Heart right ventricle (tissue), 16 donors: ENCODE data around the gene C8G. TPM values are rescaled to one million over a fixed set of nuclear protein-coding genes. Genes with fewer than 3 reads are reported as not detected.

Experiments used
- ATAC-seq, 8 donors: fragments of 200-7000 bp; cut with Tn5 transposase; one replicate each; pipeline ENCODE4 v1.9.1; 2020; ENCODE audit warnings: mild to moderate bottlenecking in 8 of 8, moderate library complexity in 8 of 8, moderate number of reproducible peaks in 1 of 8
- DNase-seq, 2 donors: peaks; one replicate each; pipeline ENCODE4 v3.0.0-alpha.2; 2020
- H3K27ac ChIP-seq, 10 donors: fragments of 200-600 bp; sonication (generic) in 2 of 10; one replicate each; pipeline versions ENCODE4 v1.5.0 to v1.8.0; 2020 to 2022; ENCODE audit warnings: mild to moderate bottlenecking in 3 of 10
- H3K27me3 ChIP-seq, 7 donors: fragments of 200-600 bp; one replicate each; pipeline ENCODE4 v1.8.0; 2021 to 2022; ENCODE audit warnings: mild to moderate bottlenecking in 2 of 7
- H3K36me3 ChIP-seq, 9 donors: fragments of 200-600 bp; sonication (generic) in 1 of 9; one replicate each; pipeline versions ENCODE4 v1.5.0 to v1.8.0; 2020 to 2022; ENCODE audit warnings: mild to moderate bottlenecking in 2 of 9
- H3K4me1 ChIP-seq, 9 donors: fragments of 200-600 bp; sonication (generic) in 1 of 9; one replicate each; pipeline versions ENCODE4 v1.5.0 to v1.8.0; 2020 to 2022; ENCODE audit warnings: mild to moderate bottlenecking in 4 of 9
- H3K4me3 ChIP-seq, 10 donors: fragments of 200-600 bp; sonication (generic) in 2 of 10; one replicate each; pipeline versions ENCODE4 v1.5.0 to v1.8.0; 2020 to 2022; ENCODE audit warnings: mild to moderate bottlenecking in 7 of 10, moderate library complexity in 2 of 10
- H3K9me3 ChIP-seq, 11 donors: fragments of 200-600 bp in 10 of 11; sonication (generic) in 2 of 11; one replicate each; pipeline versions ENCODE4 v1.5.0 to v1.8.0; 2013 to 2022; ENCODE audit warnings: mild to moderate bottlenecking in 2 of 11, control low read depth in 1 of 11, moderate library complexity in 1 of 11
- WGBS, 2 donors: extraction: QIAGEN DNeasy Blood & Tissue Kit; methylation state at CpG; one replicate each; pipeline ENCODE4 v1.1.7; 2013; ENCODE audit warnings: inconsistent platforms in 1 of 2; 5-methylcytosine and 5-hydroxymethylcytosine counted together
- intact Hi-C, 10 donors: fragments of 100-400 bp; cut with DNase I; formaldehyde crosslinking; loops; one replicate each; pipeline versions ENCODE4 v1.11.1 to v1.14.2; 2022
- polyA plus RNA-seq, 2 donors: library from polyadenylated mRNA; stranded (reverse); fragments of 200-250 nt; gene quantifications; one replicate each; pipeline ENCODE4 v1.2.3, GENCODE V29; 2013
- total RNA-seq, 10 donors: library from RNA; stranded (reverse); fragmentation: NEBNext Ultra II Directional in 3 of 10; extraction: Animal tissue kit (Norgen Biotek cat#: 25700) in 3 of 10; gene quantifications; one replicate each; pipeline versions ENCODE4 v1.2.1 to v1.2.4, GENCODE V29; 2021 to 2023
- TF ChIP-seq, protein P1 (sequence below), 9 donors: fragments of 200-600 bp; sonication (generic) in 2 of 9; IDR thresholded peaks; one replicate each; pipeline versions ENCODE4 v1.5.0 to v1.8.0; 2021 to 2022; ENCODE audit warnings: antibody characterized with exemption in 9 of 9, mild to moderate bottlenecking in 5 of 9, moderate library complexity in 1 of 9
- donor health status: Arrhythmogenic right ventricular cardiomyopathy.
- donor health status: ischemic (EF 13 %, LVEDD 7.1; RV severe dilation, severe dysfunction).
- donor health status: healthy with polysubstance abuse.
- donor health status: DM: no; HTN: yes; CAD: no.
- donor health status: DM: no; HTN: no; CAD: no.
- donor health status: ischemic (EF 25% LVEDD 6.9; RV normal size, moderate dysfunction).
- donor health status: ischemic (EF 25% LVEDD 5.7; RV mildly dilated, moderate dysfunction).
- donor health status: healthy.
- donor health status: DM: yes; HTN: yes; CAD: no.
- donor health status: Ischemic cardiomyopathy.
- donor health status: ischemic (EF 35%, LVEDD 5.7; RV mildly dilated, moderate dysfunction).
- donor health status: nonischemic (EF 11% LVEDD 7.7; RV severe dilation, severe dysfunction).
- donor health status: DM: yes; HTN: yes; CAD: no.
- donor health status: PGD.
- donor health status: ischemic (EF 29% LVEDD 5.4; RV normal size, mild dysfunction).
- donor health status: nonischemic (EF 23%, LVEDD 6.1; RV moderate dilation, normal function).

C8G gene
- total and polyA plus RNA-seq, 12 donors = 1.2 to 10.0 (median 2.2) TPM

DNA sequence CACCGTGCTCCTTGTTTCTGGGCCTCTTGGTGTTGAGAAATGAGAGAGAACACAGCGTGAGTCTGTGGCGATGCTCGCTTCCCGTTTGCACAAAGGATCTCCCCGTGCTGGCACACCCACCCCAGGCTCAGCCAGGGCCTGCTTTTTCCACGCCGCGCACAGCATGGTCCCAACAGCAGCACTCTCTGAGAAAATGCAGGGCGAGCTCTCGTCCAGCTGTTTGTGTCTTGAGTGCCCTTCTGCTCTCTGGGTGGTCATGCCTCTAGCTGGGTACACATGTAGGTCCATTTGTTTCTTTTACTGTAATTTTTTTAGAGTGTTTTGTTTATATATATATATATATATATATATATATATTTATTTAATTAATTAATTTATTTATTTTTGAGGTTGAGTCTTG is 27.1 kb upstream of the C8G start:
- H3K4me1 ChIP-seq = peaks cover 5 to 19% (median 10%) of the 10 kb centered on the region in 9 donors
- 81 to 90% methylated on average over 11 of the region's 11 CpGs for WGBS, 2 donors
- intact Hi-C loops = no loop called here
- H3K4me3 ChIP-seq = no peak overlapping the region
- ATAC-seq (no peak), DNase-seq (no peak)
- no peak overlapping the region for H3K27ac ChIP-seq
- H3K27me3 ChIP-seq = no peaks in the 10 kb centered on the region
- peaks cover 0 to 90% (median 29%) of the 10 kb centered on the region in 9 donors for H3K36me3 ChIP-seq
- TF ChIP-seq, protein P1, sequence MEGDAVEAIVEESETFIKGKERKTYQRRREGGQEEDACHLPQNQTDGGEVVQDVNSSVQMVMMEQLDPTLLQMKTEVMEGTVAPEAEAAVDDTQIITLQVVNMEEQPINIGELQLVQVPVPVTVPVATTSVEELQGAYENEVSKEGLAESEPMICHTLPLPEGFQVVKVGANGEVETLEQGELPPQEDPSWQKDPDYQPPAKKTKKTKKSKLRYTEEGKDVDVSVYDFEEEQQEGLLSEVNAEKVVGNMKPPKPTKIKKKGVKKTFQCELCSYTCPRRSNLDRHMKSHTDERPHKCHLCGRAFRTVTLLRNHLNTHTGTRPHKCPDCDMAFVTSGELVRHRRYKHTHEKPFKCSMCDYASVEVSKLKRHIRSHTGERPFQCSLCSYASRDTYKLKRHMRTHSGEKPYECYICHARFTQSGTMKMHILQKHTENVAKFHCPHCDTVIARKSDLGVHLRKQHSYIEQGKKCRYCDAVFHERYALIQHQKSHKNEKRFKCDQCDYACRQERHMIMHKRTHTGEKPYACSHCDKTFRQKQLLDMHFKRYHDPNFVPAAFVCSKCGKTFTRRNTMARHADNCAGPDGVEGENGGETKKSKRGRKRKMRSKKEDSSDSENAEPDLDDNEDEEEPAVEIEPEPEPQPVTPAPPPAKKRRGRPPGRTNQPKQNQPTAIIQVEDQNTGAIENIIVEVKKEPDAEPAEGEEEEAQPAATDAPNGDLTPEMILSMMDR (IDR thresholded peaks at IDR 0.05) = no peak
- no peaks in the 10 kb centered on the region for H3K9me3 ChIP-seq

DNA sequence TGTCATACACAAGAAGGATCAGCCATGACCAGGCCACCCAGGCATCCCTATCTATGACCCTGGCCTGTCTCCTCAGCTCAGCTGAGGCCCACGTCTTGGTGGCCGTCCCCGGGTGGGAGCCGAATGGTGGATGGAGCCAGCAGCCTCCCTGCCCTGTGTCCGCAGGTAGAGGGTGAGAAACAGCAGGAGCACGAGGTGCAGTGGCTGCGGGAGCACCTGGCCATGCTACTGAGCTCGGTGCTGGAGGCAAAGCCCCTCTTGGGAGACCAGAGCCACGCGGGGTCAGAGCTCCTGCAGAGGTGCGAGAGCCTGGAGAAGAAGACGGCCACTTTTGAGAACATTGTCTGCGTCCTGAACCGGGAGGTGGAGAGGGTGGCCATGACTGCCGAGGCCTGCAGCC is 25.0 kb upstream of the C8G start:
- WGBS, 2 donors = 91 to 96% methylated on average over 15 of the region's 15 CpGs
- Histone ChIP-seq H3K9me3 (no peaks in the 10 kb centered on the region), H3K27ac (peak overlapping the region in 1 of 10 donors; percentile 81), H3K4me1 (peaks cover 7 to 41% (median 30%) of the 10 kb centered on the region in 9 donors), H3K27me3 (no peaks in the 10 kb centered on the region), H3K36me3 (peaks cover 0 to 84% (median 28%) of the 10 kb centered on the region in 9 donors), H3K4me3 (no peak overlapping the region)
- intact Hi-C loops = loop anchor here in 2 of 10 donors (5.0 to 10.0 kb wide), 2 partner anchors 33 to 55 kb away; partner anchors contain the start of genes EDF1 (in 1 of the 2) and TRAF2 (in 1 of the 2)
- DNase-seq = no peak
- TF ChIP-seq, protein P1 (IDR thresholded peaks at IDR 0.05) = no peak
- no peak for ATAC-seq

DNA sequence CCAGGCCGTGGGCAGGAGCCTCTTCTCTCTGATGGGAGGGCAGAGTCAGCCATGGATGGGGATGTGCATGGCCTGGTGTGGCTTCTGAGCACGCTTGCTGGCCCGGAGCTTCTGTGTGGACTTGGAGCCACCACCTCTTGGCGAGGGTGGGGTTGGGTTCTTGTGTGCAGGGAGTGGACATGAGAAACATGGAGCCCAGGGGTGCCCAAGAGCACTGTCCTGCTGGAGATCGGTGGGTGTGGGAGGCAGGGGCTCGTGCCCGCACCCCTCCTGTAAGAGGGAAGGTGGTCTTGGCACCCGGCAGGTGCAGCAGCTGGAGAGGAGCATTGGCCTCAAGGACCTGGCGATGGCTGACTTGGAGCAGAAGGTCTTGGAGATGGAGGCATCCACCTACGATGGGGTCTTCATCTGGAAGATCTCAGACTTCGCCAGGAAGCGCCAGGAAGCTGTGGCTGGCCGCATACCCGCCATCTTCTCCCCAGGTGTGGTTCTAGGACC is 24.3 kb upstream of the C8G start:
- ATAC-seq (no peak), DNase-seq (no peak)
- 98% methylated on average over 14 of the region's 14 CpGs for WGBS, 2 donors
- Histone ChIP-seq H3K4me1 (peaks cover 14 to 48% (median 37%) of the 10 kb centered on the region in 9 donors), H3K27ac (peak overlapping the region in 9 of 10 donors; percentile 14 to 87 (median 65)), H3K27me3 (no peaks in the 10 kb centered on the region), H3K4me3 (no peak overlapping the region), H3K9me3 (no peaks in the 10 kb centered on the region), H3K36me3 (peaks cover 0 to 84% (median 28%) of the 10 kb centered on the region in 9 donors)
- TF ChIP-seq, protein P1 (IDR thresholded peaks at IDR 0.05) = no peak
- intact Hi-C loops = loop anchor here in 2 of 10 donors (5.0 to 10.0 kb wide), 2 partner anchors 33 to 56 kb away; partner anchors contain the start of genes EDF1 (in 1 of the 2) and TRAF2 (in 1 of the 2)

DNA sequence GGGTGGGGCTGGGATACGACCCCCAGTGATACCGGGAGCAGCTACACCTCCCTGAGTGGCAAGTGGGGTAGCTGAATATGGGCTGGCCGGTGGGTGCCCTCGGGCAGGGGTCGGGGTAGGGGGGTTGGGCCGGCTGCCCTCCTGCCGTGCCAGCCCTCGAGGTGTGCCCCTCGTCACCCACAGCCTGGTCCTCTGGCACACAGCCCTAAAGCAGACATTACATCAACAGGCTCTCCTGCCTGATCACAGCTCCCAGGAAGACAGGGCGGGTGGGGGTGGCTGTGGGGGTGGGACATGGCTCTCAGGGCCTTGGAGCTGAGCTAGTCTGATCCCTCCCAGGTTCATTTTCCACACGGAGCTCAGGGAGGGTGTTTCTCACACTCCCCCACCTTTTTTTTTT is 23.7 kb upstream of the C8G start:
- Histone ChIP-seq H3K4me3 (no peak overlapping the region), H3K9me3 (no peaks in the 10 kb centered on the region), H3K4me1 (peaks cover 18 to 53% (median 42%) of the 10 kb centered on the region in 9 donors), H3K27ac (peak overlapping the region in 9 of 10 donors; percentile 14 to 87 (median 65)), H3K36me3 (peaks cover 0 to 84% (median 27%) of the 10 kb centered on the region in 9 donors), H3K27me3 (no peaks in the 10 kb centered on the region)
- 55 to 64% methylated on average over 11 of the region's 11 CpGs for WGBS, 2 donors
- intact Hi-C loops = loop anchor here in 2 of 10 donors (5.0 to 10.0 kb wide), 2 partner anchors 34 to 57 kb away; partner anchors contain the start of genes EDF1 (in 1 of the 2) and TRAF2 (in 1 of the 2)
- ATAC-seq (peak; percentile 13 to 67 (median 42)), DNase-seq (no peak)
- TF ChIP-seq, protein P1 (IDR thresholded peaks at IDR 0.05) = no peak
